CD4-positive, alpha-beta T cell treated with Interleukin-12 subunit alpha and Interleukin-12 subunit beta, for 1 hour (primary cell): ENCODE measurements around the gene DAD1.
A peak's percentile ranks its signal among the peaks of the same experiment; 100 is the strongest.

Experiments
- DNase-seq: peaks from one replicate; pipeline ENCODE4 v3.0.0-alpha.2; 2020

Gene DAD1

GRCh38 chr14:22598099-22598895 is 9.3 kb upstream of the DAD1 start, which contains the start of gene ABHD4:
Gene ABHD4 (plus strand): TSS chr14:22598300. CDS start chr14:22598307, 7 bp downstream.
- peak; percentile 67 for DNase-seq

- no peak for DNase-seq
Observed at GRCh38 chr14:22597771-22598098, 8.7 kb upstream of the DAD1 start.

DNA sequence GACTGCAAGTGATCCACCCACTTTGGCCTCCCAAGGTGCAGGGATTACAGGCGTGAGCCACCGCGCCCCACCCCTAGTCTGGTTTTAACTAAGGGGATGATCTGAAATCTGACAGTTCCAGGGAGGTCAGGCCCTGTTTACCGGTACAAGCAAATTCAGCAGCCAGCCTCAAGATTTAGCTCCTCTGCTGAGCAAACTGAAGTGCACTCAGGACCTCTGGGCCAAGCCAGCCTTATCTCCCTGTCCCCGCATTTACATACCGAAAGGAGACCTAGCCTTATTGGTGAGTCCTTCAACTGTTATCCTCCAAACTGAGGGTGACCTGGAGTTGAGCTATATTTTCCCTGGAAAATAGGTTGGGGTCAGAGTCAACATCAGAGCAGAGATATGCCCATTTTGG is 8.2 kb upstream of the DAD1 start:
- no peak for DNase-seq

- no peak for DNase-seq
Observed at GRCh38 chr14:22596354-22596879, 7.4 kb upstream of the DAD1 start.

- no peak for DNase-seq
Observed at GRCh38 chr14:22594156-22594716, 5.2 kb upstream of the DAD1 start.

- no peak for DNase-seq
Observed at GRCh38 chr14:22593601-22594000, 4.6 kb upstream of the DAD1 start.

GRCh38 chr14:22593189-22593588 is 4.2 kb upstream of the DAD1 start:
- no peak for DNase-seq

DNA sequence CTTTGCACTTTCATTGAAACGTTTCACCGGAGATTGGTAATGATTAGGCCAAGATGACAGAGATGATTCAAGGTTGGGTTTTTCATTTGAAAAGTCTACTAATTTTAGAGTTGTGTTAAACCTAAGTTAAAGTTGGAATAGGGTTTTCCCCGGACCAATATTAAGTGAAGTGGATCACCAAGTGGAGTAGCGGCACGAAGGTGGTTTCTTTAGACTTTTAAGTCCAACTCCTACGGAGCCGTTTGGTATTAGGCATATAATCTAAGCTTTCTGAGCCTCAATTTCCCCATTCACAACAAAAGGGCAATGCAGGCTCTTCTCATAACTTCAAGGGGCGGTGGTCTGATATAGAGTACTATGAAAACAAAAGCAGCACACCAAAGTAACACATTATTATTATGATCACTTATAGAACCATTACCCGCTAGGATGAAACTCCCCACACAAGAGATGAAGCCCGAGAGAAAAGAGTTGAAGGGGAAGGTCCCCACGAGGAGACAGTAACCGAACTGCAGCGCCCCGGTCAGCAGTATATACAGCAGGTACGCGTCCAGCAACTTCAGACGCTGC is 413 bp downstream of the DAD1 start:
- peak; percentile 37 for DNase-seq

DNA sequence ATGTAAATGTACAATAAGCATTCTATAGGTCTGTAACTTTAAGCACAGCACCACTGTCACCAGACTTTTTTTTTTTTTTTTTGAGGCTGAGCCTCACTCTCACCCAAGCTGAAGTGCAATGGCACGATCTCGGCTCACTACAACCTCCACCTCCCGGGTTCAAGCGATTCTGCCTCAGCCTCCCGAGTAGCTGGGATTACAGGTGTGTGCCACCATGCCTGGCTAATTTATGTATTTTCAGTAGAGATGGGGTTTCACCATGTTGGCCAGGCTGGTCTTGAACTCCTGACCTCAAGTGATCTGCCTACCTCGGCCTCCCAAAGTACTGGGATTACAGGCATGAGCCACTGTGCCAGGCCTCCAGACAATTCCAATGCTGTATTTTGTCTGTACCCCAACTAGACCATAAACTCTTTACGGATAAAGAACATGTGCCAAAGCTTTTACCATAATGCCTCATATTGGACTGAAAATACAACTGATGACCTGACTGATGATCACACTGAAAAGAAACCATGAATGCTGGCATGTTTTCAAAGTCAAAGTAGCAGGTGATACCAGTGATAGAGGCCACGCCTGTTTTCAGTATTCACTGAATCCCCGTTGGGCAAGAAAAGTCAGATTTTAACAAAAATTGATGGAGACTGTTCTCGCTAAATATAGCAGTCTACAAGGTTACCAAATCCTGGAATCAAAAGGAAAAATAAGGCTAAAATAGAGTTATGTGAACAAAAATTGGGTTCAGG is 1.2 kb downstream of the DAD1 start:
- DNase-seq, result peak; percentile 51

DNA sequence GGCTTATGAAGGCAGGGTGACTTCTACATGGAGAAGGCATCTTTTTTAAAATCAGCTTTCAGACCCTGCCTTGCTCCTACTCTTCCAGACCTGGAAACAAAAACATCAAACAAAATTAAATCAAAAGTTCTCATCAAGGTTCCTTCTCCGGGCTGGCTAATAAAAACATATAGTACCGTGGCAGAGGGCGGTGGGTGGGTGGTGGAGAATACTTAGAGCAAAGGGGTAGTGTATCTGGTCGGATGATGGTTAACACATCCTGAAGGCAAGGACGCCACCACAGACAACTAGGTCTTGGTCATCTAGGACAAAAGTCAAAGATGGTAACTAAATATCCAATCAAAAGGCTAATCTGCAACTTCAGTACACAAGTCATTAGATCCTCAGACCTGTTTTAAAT is 1.8 kb downstream of the DAD1 start:
- DNase-seq, result no peak

- DNase-seq, result no peak
Observed at GRCh38 chr14:22583994-22584393, 5.0 kb downstream of the DAD1 start.

DNA sequence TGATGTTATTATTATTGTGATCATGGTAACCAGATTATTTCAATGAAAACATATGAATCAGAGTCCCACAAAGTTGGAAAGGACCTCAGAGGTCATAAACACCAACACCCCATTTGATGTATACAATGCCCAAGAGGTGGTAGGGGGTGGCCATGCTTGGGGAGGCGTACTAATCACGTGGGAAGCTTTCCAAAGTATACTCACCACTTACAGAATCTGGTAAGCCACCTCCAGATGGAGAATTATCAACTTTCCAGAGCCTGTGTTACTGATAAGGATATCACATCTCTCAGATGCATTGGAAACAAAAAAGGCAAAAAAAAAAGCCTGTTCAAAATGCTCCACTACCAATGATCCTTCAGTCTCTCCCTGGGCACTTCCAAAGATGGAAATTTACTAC is 8.4 kb downstream of the DAD1 start:
- no peak for DNase-seq

DNA sequence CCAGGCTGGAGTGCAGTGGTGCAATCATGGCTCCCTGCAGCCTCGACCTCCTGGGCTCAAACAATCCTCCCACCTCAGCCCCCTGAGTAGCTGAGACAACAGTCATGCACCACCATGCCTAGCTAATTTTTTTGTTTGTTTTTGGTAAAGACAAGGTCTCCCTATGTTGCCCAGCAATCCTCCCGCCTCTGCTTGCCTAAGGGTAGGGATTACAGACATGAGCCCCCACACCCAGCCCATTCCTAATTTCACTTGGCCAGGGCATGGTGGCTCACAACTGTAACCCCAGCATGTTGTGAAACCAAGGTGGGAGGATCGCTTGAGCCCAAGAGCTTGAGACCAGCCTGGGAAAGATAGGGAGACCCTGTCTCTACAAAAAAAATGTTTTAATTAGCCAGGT is 9.1 kb downstream of the DAD1 start:
- no peak for DNase-seq

- DNase-seq, result no peak
Observed at GRCh38 chr14:22579236-22579635, 9.8 kb downstream of the DAD1 start.

GRCh38 chr14:22577334-22577908 is 11.6 kb downstream of the DAD1 start:
- DNase-seq, result no peak

GRCh38 chr14:22573804-22574203 is 15.2 kb downstream of the DAD1 start:
- no peak for DNase-seq

DNA sequence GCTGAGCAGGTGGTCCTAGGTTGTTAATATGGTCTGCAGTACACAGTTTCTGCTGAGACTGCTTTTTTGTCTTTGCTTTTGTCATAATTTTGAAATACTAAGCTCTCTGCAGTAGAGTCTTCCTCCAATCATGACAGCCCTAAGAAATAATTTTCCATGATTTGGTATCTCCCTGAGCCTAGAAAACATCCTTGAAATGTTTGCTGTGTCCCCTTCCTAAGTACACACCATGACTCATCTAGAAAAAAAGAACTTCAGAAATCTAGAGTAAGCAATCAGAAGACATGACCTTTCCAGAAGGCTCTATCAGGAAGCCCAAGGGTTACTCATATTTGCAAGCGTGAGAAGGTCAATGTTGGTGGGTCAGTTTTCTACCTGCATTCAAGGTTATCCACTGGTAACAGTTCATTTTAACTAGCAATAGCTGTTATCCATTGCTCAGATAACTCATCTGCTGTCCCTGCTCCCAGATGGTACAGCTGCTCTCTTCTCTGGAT is 16.4 kb downstream of the DAD1 start:
- no peak for DNase-seq

DNA sequence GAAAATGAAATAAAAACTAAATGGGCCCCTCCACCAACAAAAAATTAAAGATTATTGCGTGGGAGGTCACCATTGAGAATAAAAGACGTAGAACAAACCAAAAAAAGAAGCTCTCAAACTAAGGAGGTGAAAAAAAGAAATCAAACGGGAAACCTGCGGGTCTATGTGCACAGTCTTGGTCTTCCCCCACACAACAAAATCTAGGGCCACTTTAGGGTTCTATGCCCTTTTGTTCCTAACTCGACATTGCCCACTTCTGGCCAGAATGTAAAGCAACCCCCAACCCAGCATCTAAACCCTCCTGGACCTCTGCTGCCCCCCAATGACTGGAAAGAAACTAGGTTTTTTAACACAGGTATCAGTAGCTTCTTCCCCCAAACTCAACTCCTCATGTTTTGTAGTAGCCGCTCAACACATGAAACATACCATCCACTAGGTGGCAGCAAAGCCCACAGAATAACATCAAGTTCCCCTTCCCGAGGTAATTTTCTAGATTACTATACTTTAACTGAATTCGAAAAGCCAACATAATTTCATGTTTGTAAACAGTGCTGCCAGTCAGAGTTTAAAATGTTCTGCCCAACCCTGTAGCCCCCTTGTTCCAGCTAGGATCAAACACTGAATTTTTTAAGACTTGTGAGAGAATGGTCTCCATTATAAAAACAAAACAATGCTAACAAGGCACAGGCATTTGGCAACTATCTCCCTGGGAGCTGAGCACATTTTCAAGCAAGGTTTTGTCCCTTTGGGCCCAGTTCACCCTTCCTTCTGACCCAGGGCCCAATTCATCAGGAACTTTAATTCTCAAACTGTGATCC is 18.7 kb downstream of the DAD1 start:
- peak; percentile 97 for DNase-seq

- DNase-seq, result no peak
Observed at GRCh38 chr14:22569737-22570131, 19.3 kb downstream of the DAD1 start.

- no peak for DNase-seq
Observed at GRCh38 chr14:22569106-22569736, 19.8 kb downstream of the DAD1 start.

DNA sequence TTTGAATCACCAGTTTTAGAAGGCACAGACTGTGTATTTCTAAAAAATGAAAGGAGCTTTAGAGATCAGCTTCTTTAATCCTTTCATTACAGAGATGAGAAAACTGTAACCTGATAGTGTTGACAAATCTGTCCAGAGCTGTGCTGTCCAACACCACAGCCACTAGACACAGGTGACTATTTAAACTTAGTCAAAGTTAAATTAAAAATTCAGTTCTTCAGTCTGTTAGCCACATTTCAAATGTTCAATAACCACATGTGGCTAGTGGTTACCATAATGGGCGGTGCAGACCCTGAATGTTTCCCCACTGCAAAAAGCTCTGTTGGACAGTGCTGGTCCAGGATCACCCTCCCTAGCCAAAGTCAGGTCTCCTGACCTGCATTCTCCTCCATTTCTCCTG is 21.6 kb downstream of the DAD1 start:
- no peak for DNase-seq

DNA sequence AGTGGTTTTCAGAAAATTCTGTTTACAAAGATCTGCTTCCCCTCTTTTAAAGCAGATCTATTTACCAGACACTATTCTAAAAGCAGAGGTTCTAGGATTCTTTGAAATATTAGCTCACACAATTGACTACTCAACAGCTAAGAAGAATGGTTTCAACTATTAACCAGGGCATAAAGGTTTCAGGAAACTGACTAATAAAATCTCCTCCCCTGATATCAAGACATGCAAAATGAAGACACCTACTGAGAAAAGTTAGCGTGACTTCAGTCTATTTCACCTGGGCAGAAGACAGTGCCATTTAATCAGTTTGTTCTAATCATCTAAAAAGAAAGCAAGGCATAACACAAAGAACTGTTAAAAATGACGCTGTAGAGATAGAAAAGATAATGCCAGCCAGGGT is 22.2 kb downstream of the DAD1 start:
- peak; percentile 52 for DNase-seq
